Measurements from ENCODE around the gene ZNF236.
"Not testable (repeated sequence)": the region's sequence is repeated elsewhere in the genome, so short reads cannot be mapped to it uniquely, and the experiment has no call there.

The ZNF236 gene

DNA sequence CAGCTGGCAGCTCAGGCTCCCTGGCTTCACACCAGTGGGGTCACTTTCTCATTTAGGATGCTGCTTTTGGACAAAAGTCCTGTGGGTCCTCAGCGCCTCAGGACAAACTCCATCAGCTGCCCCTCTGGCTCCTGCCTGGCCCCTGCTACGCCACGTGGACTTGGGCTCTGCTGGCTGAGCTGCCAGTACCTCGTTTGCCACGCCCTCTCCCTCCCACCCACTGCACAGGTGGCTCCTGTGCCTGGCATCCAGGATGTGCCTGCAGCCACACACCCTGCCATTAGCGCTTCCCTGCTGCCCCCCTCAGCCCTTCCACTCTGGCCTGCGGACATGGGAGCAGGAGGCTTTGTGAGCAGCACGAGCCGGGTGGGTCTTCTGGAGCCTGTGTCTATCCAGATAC lies 118.9 kb downstream of the ZNF236 start:
- H3K27me3 Mint-ChIP-seq, result no peaks in the 10 kb centered on the region
- H3K27ac Mint-ChIP-seq, result no peak overlapping the region
- H3K4me3 Mint-ChIP-seq, result no peak overlapping the region
- CTCF ChIA-PET, result interaction anchor here (0.9 kb wide), 1 partner anchor 139 kb away, joined by 3 read pairs; no protein-coding TSS in a partner anchor
- H3K36me3 Mint-ChIP-seq, result peaks cover 31% of the 10 kb centered on the region
- no peaks in the 10 kb centered on the region for H3K9me3 Mint-ChIP-seq
- H3K4me1 Mint-ChIP-seq, result no peaks in the 10 kb centered on the region
- no peak for DNase-seq

DNA sequence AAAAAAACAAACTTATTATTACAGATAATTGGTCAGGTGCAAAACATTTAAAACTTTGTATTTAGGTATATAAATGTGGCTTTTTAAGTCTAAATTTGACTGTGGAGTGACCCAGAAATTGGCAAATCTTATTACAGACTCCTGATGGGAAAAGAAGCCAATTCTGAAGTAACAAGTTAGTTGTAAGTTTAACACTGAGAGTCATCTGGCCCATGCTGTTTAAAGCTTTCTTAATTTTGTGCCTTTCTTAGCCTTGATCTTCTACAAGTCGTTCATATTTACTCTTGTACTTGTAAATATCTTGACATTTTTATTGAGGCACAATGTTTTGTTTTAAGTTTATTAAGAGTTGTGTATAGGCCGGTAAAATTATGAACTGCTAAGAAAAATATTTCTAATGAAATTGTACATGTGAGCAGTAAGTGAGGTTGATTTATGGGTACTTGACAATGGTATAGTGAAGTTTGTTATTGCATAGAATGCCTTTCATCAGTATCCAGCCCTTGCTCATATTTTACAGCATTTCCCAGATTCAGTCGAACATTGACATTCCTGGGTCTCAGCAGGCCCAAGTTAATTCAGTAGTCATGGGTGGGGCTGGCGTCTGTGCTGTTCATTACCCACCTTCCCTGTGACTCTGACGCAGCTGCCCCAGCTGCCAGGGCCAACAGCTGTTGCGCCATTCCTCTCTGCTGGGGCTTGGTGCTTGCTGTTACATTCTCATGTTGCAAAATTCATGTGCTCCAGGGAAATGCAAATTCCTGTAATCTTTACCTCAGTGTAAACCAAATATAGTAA lies 121.4 kb downstream of the ZNF236 start:
- Mint-ChIP-seq H3K9me3 (no peaks in the 10 kb centered on the region), H3K4me1 (peaks cover 15% of the 10 kb centered on the region), H3K27ac (no peak overlapping the region), H3K27me3 (no peaks in the 10 kb centered on the region), H3K4me3 (no peak overlapping the region), H3K36me3 (peaks cover 39% of the 10 kb centered on the region)
- no peak for DNase-seq
- CTCF ChIA-PET, result no interaction called here

DNA sequence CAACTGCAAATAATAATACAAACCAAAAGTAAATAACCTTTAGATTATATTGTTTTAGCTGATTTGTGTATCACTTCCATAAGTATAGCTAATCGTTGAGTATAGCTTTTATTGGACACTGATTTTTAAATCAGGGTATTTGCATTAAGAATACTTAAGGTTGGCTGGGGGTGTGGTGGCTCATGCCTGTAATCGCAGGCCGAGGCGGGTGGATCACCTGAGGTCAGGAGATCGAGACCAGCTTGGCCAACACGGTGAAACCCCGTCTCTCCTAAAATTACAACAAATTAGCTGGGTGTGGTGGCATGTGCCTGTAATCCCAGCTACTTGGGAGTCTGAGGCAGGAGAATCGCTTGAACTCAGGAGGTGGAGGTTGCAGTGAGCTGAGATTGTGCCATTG lies 122.0 kb downstream of the ZNF236 start:
- peaks cover 44% of the 10 kb centered on the region for H3K36me3 Mint-ChIP-seq
- H3K4me1 Mint-ChIP-seq, result peaks cover 17% of the 10 kb centered on the region
- DNase-seq, H3K4me3 Mint-ChIP-seq, CTCF ChIA-PET, H3K27ac Mint-ChIP-seq, H3K9me3 Mint-ChIP-seq, H3K27me3 Mint-ChIP-seq: not testable (repeated sequence)

DNA sequence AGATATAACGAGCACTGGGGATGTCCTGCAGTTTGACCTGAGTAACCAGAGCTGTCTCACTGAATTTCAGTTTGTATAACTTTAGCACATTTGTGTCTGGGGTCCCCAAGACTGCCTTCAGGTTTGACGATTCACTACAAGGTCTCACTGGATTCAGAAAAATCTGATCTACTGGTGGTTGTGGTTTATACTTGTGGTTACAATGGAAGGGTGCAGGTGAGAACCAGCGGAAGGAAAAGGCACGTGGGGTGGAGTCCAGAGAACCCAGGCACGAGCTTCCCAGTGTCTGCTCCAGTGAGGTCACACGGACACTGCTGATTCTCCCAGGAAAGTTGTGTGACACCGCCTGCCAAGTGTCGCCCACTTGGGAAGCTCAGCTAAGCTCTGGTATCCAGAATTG lies 126.0 kb downstream of the ZNF236 start:
- DNase-seq, result no peak
- Mint-ChIP-seq H3K36me3 (peaks cover 68% of the 10 kb centered on the region), H3K4me3 (no peak overlapping the region), H3K27me3 (no peaks in the 10 kb centered on the region), H3K9me3 (no peaks in the 10 kb centered on the region), H3K27ac (peak overlapping the region; percentile 21), H3K4me1 (peaks cover 32% of the 10 kb centered on the region)
- CTCF ChIA-PET, result no interaction called here

- Mint-ChIP-seq H3K27ac (no peak overlapping the region), H3K4me3 (no peak overlapping the region), H3K27me3 (no peaks in the 10 kb centered on the region), H3K9me3 (no peaks in the 10 kb centered on the region), H3K4me1 (peaks cover 32% of the 10 kb centered on the region), H3K36me3 (peaks cover 54% of the 10 kb centered on the region)
- DNase-seq, result no peak
- CTCF ChIA-PET, result interaction anchor here (0.6 to 1.1 kb wide), 2 partner anchors 31 to 570 kb away, joined by 3 read pairs; no protein-coding TSS in a partner anchor
Measured at GRCh38 chr18:76951456-76952247, 129.3 kb downstream of the ZNF236 start.

DNA sequence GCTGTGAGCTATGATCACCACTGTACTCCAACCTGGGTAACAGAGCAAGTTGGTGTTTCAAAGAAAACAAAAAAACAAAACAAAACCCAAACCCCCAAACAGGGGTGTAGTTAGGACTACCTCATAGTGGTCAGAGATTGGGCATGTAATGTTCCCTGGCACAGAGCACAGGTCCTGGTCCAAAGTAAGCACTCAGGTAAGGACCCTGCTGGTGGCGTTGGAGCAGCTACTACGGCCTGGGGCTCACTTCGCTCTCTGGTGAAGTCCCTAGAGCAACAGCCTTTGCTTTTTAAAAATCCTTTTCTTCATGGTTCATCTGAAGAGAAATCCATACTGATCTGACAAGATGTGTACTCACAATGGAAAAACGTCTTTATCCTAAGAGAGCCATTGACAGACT lies 130.4 kb downstream of the ZNF236 start:
- peaks cover 53% of the 10 kb centered on the region for H3K36me3 Mint-ChIP-seq
- CTCF ChIA-PET, result interaction anchor here (1.4 kb wide), 1 partner anchor 259 kb away, joined by 3 read pairs; no protein-coding TSS in a partner anchor

GRCh38 chr18:76953156-76953555 lies 130.8 kb downstream of the ZNF236 start:
- CTCF ChIA-PET, result interaction anchor here (1.4 kb wide), 1 partner anchor 259 kb away, joined by 3 read pairs; no protein-coding TSS in a partner anchor

More for the DNA sequence above, 130.4 kb downstream of the ZNF236 start:
- Mint-ChIP-seq H3K4me3 (no peak overlapping the region), H3K9me3 (no peaks in the 10 kb centered on the region), H3K4me1 (peaks cover 34% of the 10 kb centered on the region), H3K27me3 (no peaks in the 10 kb centered on the region), H3K27ac (no peak overlapping the region)
- DNase-seq, result no peak

GRCh38 chr18:76953583-76954233 lies 131.4 kb downstream of the ZNF236 start:
- Mint-ChIP-seq H3K4me3 (no peak overlapping the region), H3K9me3 (no peaks in the 10 kb centered on the region), H3K27ac (no peak overlapping the region), H3K27me3 (no peaks in the 10 kb centered on the region), H3K4me1 (peaks cover 25% of the 10 kb centered on the region), H3K36me3 (peaks cover 44% of the 10 kb centered on the region)
- DNase-seq, result no peak
- CTCF ChIA-PET, result interaction anchor here (1.4 kb wide), 1 partner anchor 258 kb away, joined by 3 read pairs; no protein-coding TSS in a partner anchor

More at GRCh38 chr18:76953156-76953555, 130.8 kb downstream of the ZNF236 start:
- H3K27ac Mint-ChIP-seq, result no peak overlapping the region
- no peaks in the 10 kb centered on the region for H3K9me3 Mint-ChIP-seq
- no peak overlapping the region for H3K4me3 Mint-ChIP-seq
- no peaks in the 10 kb centered on the region for H3K27me3 Mint-ChIP-seq
- DNase-seq, result no peak
- H3K36me3 Mint-ChIP-seq, result peaks cover 49% of the 10 kb centered on the region
- peaks cover 30% of the 10 kb centered on the region for H3K4me1 Mint-ChIP-seq

GRCh38 chr18:76955524-76956170 lies 133.3 kb downstream of the ZNF236 start:
- peaks cover 40% of the 10 kb centered on the region for H3K36me3 Mint-ChIP-seq
- DNase-seq, result no peak
- H3K4me3 Mint-ChIP-seq, result no peak overlapping the region
- peaks cover 16% of the 10 kb centered on the region for H3K4me1 Mint-ChIP-seq
- H3K9me3 Mint-ChIP-seq, result no peaks in the 10 kb centered on the region
- CTCF ChIA-PET, result no interaction called here
- H3K27me3 Mint-ChIP-seq, result no peaks in the 10 kb centered on the region
- H3K27ac Mint-ChIP-seq, result no peak overlapping the region

GRCh38 chr18:76956648-76957047 lies 134.3 kb downstream of the ZNF236 start:
- DNase-seq, result no peak
- H3K27ac Mint-ChIP-seq, result no peak overlapping the region
- CTCF ChIA-PET, result no interaction called here
- H3K4me3 Mint-ChIP-seq, result no peak overlapping the region
- no peaks in the 10 kb centered on the region for H3K27me3 Mint-ChIP-seq
- peaks cover 8% of the 10 kb centered on the region for H3K4me1 Mint-ChIP-seq
- H3K9me3 Mint-ChIP-seq, result no peaks in the 10 kb centered on the region
- peaks cover 40% of the 10 kb centered on the region for H3K36me3 Mint-ChIP-seq

DNA sequence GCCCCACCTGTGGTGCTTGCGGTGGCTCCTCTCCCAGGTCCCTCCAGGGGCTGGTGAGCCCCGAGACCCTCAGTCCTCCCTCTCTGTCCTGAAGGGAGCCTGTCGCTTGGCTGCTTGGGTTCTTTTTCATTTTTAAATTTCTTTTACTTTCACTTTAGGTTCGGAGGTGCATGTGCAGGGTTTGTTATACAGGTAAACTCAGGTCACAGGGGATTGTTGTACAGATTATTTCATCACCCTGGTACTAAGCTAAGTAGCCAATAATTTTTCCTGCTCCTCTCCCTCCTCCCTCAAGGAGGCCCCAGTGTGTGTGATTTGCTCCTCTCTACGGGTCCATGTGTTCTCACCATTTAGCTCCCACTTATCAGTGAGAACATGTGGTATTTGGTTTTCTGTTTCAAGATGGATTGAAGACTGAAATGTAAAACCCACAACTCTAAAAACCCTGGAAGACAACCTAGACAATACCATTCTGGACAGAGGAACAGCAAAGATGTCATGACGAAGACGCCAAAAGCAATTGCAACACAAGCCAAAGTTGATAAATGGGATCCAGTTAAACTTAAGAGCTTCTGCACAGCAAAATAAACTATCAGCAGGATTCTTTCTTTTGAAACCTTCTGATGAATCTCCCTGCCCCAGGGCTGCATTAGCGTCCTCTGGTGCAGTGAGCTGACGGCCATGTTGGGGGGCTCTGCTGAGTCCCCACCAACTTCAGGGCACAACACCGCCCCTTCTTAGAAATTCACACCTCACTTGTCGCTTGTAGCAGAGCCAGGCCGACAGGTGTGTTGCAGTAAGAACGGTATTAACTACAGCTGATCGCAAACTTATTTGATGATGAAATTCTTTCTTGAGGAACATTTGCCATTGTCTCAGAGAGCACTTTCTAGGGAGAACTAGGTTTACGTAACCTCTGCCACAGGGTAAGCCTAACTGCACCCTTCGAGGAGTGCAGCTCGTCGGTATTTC lies 135.3 kb downstream of the ZNF236 start:
- Mint-ChIP-seq H3K27ac (peak overlapping the region; percentile 1), H3K27me3 (no peaks in the 10 kb centered on the region), H3K9me3 (no peaks in the 10 kb centered on the region), H3K4me1 (peaks cover 12% of the 10 kb centered on the region), H3K36me3 (peaks cover 46% of the 10 kb centered on the region), H3K4me3 (no peak overlapping the region)
- DNase-seq, result no peak
- CTCF ChIA-PET, result interaction anchor here (0.6 to 1.7 kb wide), 3 partner anchors 25 to 445 kb away, joined by 3 to 6 read pairs (median 5); no protein-coding TSS in a partner anchor

DNA sequence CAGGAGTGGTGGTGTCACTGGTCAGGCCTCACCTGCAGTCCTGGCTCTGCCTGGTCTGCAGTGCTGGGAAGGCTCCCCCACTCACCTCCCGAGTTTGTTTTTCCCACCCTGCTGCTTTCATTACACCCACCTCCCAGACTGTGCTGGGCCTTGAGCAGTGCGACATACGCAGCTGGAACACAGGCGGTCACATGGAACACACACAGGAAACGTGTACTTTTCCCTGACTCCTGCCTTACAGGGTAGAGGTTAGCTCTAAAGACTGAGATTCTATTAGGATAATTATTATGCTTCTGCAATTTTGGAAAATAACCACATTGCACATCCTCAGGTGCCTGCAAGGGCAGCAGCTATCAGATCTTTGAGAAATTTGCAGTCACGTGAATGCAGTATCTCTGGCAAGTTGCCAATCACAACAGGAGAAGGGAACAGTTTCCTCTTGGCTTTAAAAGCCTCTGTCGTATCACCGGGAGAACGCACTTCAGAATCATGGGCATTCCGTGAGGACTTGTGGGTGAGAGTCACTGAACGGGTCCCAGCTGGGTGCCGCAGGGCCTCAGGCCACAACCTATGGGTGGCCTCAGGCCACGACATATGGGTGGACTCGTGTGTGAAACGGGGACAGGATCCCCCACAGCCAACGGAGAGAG lies 136.5 kb downstream of the ZNF236 start:
- CTCF ChIA-PET, result interaction anchor here (1.6 to 1.7 kb wide), 2 partner anchors 24 to 155 kb away, joined by 3 to 6 read pairs; no protein-coding TSS in a partner anchor
- Mint-ChIP-seq H3K9me3 (no peaks in the 10 kb centered on the region), H3K4me1 (peaks cover 24% of the 10 kb centered on the region), H3K4me3 (no peak overlapping the region), H3K27me3 (no peaks in the 10 kb centered on the region), H3K27ac (no peak overlapping the region), H3K36me3 (peaks cover 52% of the 10 kb centered on the region)
- DNase-seq, result no peak

Data from activated naive CD4-positive, alpha-beta T cell treated with anti-CD3 and anti-CD28 coated beads, Interleukin-2, amount 10 ng/mL, durations not matched to agents 7 days and 5 days (primary cell).